ENCODE data around the gene KRTAP12-3.
"Not testable (repeated sequence)": the region's sequence is repeated elsewhere in the genome, so short reads cannot be mapped to it uniquely, and the experiment has no call there.

The KRTAP12-3 gene

GRCh38 chr21:44653123-44653522 is 4.6 kb upstream of the KRTAP12-3 start:
- peaks cover 2 to 3% of the 10 kb centered on the region in 2 donors for H3K27me3 ChIP-seq (ENCODE audit: control insufficient read depth in 1 of 2, insufficient read depth in 2 of 2, low read length in 2 of 2)
- H3K4me1 ChIP-seq (ENCODE audit: control insufficient read depth, insufficient read depth, low read length) = peaks cover 2% of the 10 kb centered on the region
- no peak overlapping the region for H3K9ac ChIP-seq (ENCODE audit: low read length in 2 of 2)
- H3K4me3 ChIP-seq (ENCODE audit: low read length in 2 of 2) = no peak overlapping the region
- no peak overlapping the region for H3K27ac ChIP-seq (ENCODE audit: low read length)
- no peaks in the 10 kb centered on the region for H3K36me3 ChIP-seq (ENCODE audit: control insufficient read depth in 2 of 2, insufficient read depth in 2 of 2, low read length in 2 of 2)
- peaks cover 2 to 5% of the 10 kb centered on the region in 2 donors for H3K9me3 ChIP-seq (ENCODE audit: control insufficient read depth in 2 of 2, low read length in 2 of 2)

GRCh38 chr21:44653656-44654575 is 3.8 kb upstream of the KRTAP12-3 start:
- Histone ChIP-seq H3K4me3 (ENCODE audit: low read length in 2 of 2) (no peak overlapping the region), H3K4me1 (ENCODE audit: control insufficient read depth, insufficient read depth, low read length) (peaks cover 2% of the 10 kb centered on the region), H3K9me3 (ENCODE audit: control insufficient read depth in 2 of 2, low read length in 2 of 2) (peaks cover 2 to 5% of the 10 kb centered on the region in 2 donors), H3K9ac (ENCODE audit: low read length in 2 of 2) (no peak overlapping the region), H3K27me3 (ENCODE audit: control insufficient read depth in 1 of 2, insufficient read depth in 2 of 2, low read length in 2 of 2) (peaks cover 3 to 6% of the 10 kb centered on the region in 2 donors), H3K36me3 (ENCODE audit: control insufficient read depth in 2 of 2, insufficient read depth in 2 of 2, low read length in 2 of 2) (no peaks in the 10 kb centered on the region), H3K27ac (ENCODE audit: low read length) (no peak overlapping the region)

- Histone ChIP-seq H3K27ac (ENCODE audit: low read length) (no peak within 1 kb of the TSS), H3K9me3 (ENCODE audit: control insufficient read depth in 2 of 2, low read length in 2 of 2) (peaks cover 2 to 5% of the 10 kb centered on the region in 2 donors), H3K27me3 (ENCODE audit: control insufficient read depth in 1 of 2, insufficient read depth in 2 of 2, low read length in 2 of 2) (peaks cover 4 to 6% of the 10 kb centered on the region in 2 donors), H3K36me3 (ENCODE audit: control insufficient read depth in 2 of 2, insufficient read depth in 2 of 2, low read length in 2 of 2) (no peaks in the 10 kb centered on the region), H3K9ac (ENCODE audit: low read length in 2 of 2) (no peak within 1 kb of the TSS), H3K4me3 (ENCODE audit: low read length in 2 of 2) (no peak within 1 kb of the TSS), H3K4me1 (ENCODE audit: control insufficient read depth, insufficient read depth, low read length) (peaks cover 2% of the 10 kb centered on the region)
These were observed 3.1 kb upstream of the KRTAP12-3 start, which contains the start of gene KRTAP12-4 for GRCh38 chr21:44654576-44655175. Gene KRTAP12-4 (minus strand): TSS chr21:44654659. CDS start chr21:44654614, 45 bp downstream.

GRCh38 chr21:44656868-44657267 is 864 bp upstream of the KRTAP12-3 start:
- Histone ChIP-seq H3K4me1 (ENCODE audit: control insufficient read depth, insufficient read depth, low read length) (peaks cover 2% of the 10 kb centered on the region), H3K4me3 (ENCODE audit: low read length in 2 of 2) (no peak overlapping the region), H3K9ac (ENCODE audit: low read length in 2 of 2) (no peak overlapping the region), H3K27ac (ENCODE audit: low read length) (no peak overlapping the region), H3K36me3 (ENCODE audit: control insufficient read depth in 2 of 2, insufficient read depth in 2 of 2, low read length in 2 of 2) (no peaks in the 10 kb centered on the region), H3K27me3 (ENCODE audit: control insufficient read depth in 1 of 2, insufficient read depth in 2 of 2, low read length in 2 of 2) (peaks cover 4 to 6% of the 10 kb centered on the region in 2 donors), H3K9me3 (ENCODE audit: control insufficient read depth in 2 of 2, low read length in 2 of 2) (peaks cover 2 to 5% of the 10 kb centered on the region in 2 donors)

- H3K9me3 ChIP-seq (ENCODE audit: control insufficient read depth in 2 of 2, low read length in 2 of 2) = peaks cover 2 to 5% of the 10 kb centered on the region in 2 donors
- no peak overlapping the region for H3K4me3 ChIP-seq (ENCODE audit: low read length in 2 of 2)
- peaks cover 4 to 6% of the 10 kb centered on the region in 2 donors for H3K27me3 ChIP-seq (ENCODE audit: control insufficient read depth in 1 of 2, insufficient read depth in 2 of 2, low read length in 2 of 2)
- no peak overlapping the region for H3K9ac ChIP-seq (ENCODE audit: low read length in 2 of 2)
- no peak overlapping the region for H3K27ac ChIP-seq (ENCODE audit: low read length)
- peaks cover 2% of the 10 kb centered on the region for H3K4me1 ChIP-seq (ENCODE audit: control insufficient read depth, insufficient read depth, low read length)
- no peaks in the 10 kb centered on the region for H3K36me3 ChIP-seq (ENCODE audit: control insufficient read depth in 2 of 2, insufficient read depth in 2 of 2, low read length in 2 of 2)
These were observed 794 bp downstream of the KRTAP12-3 start for GRCh38 chr21:44658541-44658910.

GRCh38 chr21:44658913-44659595 is 1.3 kb downstream of the KRTAP12-3 start:
- Histone ChIP-seq H3K4me1 (ENCODE audit: control insufficient read depth, insufficient read depth, low read length) (peaks cover 2% of the 10 kb centered on the region), H3K9ac (ENCODE audit: low read length in 2 of 2) (no peak overlapping the region), H3K27ac (ENCODE audit: low read length) (no peak overlapping the region), H3K36me3 (ENCODE audit: control insufficient read depth in 2 of 2, insufficient read depth in 2 of 2, low read length in 2 of 2) (no peaks in the 10 kb centered on the region), H3K27me3 (ENCODE audit: control insufficient read depth in 1 of 2, insufficient read depth in 2 of 2, low read length in 2 of 2) (peaks cover 4% of the 10 kb centered on the region in 2 donors), H3K9me3 (ENCODE audit: control insufficient read depth in 2 of 2, low read length in 2 of 2) (peaks cover 2 to 5% of the 10 kb centered on the region in 2 donors), H3K4me3 (ENCODE audit: low read length in 2 of 2) (no peak overlapping the region)

GRCh38 chr21:44661567-44661966 is 3.8 kb downstream of the KRTAP12-3 start:
- not testable (repeated sequence) for H3K27ac ChIP-seq (ENCODE audit: low read length); H3K36me3 ChIP-seq (ENCODE audit: control insufficient read depth in 2 of 2, insufficient read depth in 2 of 2, low read length in 2 of 2); H3K9ac ChIP-seq (ENCODE audit: low read length in 2 of 2); H3K4me3 ChIP-seq (ENCODE audit: low read length in 2 of 2); H3K4me1 ChIP-seq (ENCODE audit: control insufficient read depth, insufficient read depth, low read length); H3K9me3 ChIP-seq (ENCODE audit: control insufficient read depth in 2 of 2, low read length in 2 of 2); H3K27me3 ChIP-seq (ENCODE audit: control insufficient read depth in 1 of 2, insufficient read depth in 2 of 2, low read length in 2 of 2)

GRCh38 chr21:44664691-44665090 is 7.0 kb downstream of the KRTAP12-3 start:
- no peak overlapping the region for H3K4me3 ChIP-seq (ENCODE audit: low read length in 2 of 2)
- no peak overlapping the region for H3K9ac ChIP-seq (ENCODE audit: low read length in 2 of 2)
- H3K27ac ChIP-seq (ENCODE audit: low read length) = no peak overlapping the region
- H3K27me3 ChIP-seq (ENCODE audit: control insufficient read depth in 1 of 2, insufficient read depth in 2 of 2, low read length in 2 of 2) = peaks cover 0 to 4% of the 10 kb centered on the region in 2 donors
- no peaks in the 10 kb centered on the region for H3K4me1 ChIP-seq (ENCODE audit: control insufficient read depth, insufficient read depth, low read length)
- no peaks in the 10 kb centered on the region for H3K36me3 ChIP-seq (ENCODE audit: control insufficient read depth in 2 of 2, insufficient read depth in 2 of 2, low read length in 2 of 2)
- H3K9me3 ChIP-seq (ENCODE audit: control insufficient read depth in 2 of 2, low read length in 2 of 2) = peaks cover 0 to 4% of the 10 kb centered on the region in 2 donors

- no peaks in the 10 kb centered on the region for H3K36me3 ChIP-seq (ENCODE audit: control insufficient read depth in 2 of 2, insufficient read depth in 2 of 2, low read length in 2 of 2)
- peaks cover 2 to 10% of the 10 kb centered on the region in 2 donors for H3K9me3 ChIP-seq (ENCODE audit: control insufficient read depth in 2 of 2, low read length in 2 of 2)
- no peak within 1 kb of the TSS for H3K4me3 ChIP-seq (ENCODE audit: low read length in 2 of 2)
- H3K27me3 ChIP-seq (ENCODE audit: control insufficient read depth in 1 of 2, insufficient read depth in 2 of 2, low read length in 2 of 2) = peaks cover 0 to 7% of the 10 kb centered on the region in 2 donors
- no peaks in the 10 kb centered on the region for H3K4me1 ChIP-seq (ENCODE audit: control insufficient read depth, insufficient read depth, low read length)
- no peak within 1 kb of the TSS for H3K27ac ChIP-seq (ENCODE audit: low read length)
- no peak within 1 kb of the TSS for H3K9ac ChIP-seq (ENCODE audit: low read length in 2 of 2)
These were observed 8.9 kb downstream of the KRTAP12-3 start, which contains the start of gene KRTAP12-2 for GRCh38 chr21:44666401-44667320. Gene KRTAP12-2 (minus strand): TSS chr21:44666927. CDS start chr21:44666886, 41 bp downstream.

- Histone ChIP-seq H3K36me3 (ENCODE audit: control insufficient read depth in 2 of 2, insufficient read depth in 2 of 2, low read length in 2 of 2) (no peaks in the 10 kb centered on the region), H3K9me3 (ENCODE audit: control insufficient read depth in 2 of 2, low read length in 2 of 2) (peaks cover 3 to 11% of the 10 kb centered on the region in 2 donors), H3K27me3 (ENCODE audit: control insufficient read depth in 1 of 2, insufficient read depth in 2 of 2, low read length in 2 of 2) (peaks cover 0 to 7% of the 10 kb centered on the region in 2 donors), H3K4me3 (ENCODE audit: low read length in 2 of 2) (no peak overlapping the region), H3K27ac (ENCODE audit: low read length) (no peak overlapping the region), H3K4me1 (ENCODE audit: control insufficient read depth, insufficient read depth, low read length) (no peaks in the 10 kb centered on the region), H3K9ac (ENCODE audit: low read length in 2 of 2) (no peak overlapping the region)
These were observed 9.9 kb downstream of the KRTAP12-3 start for GRCh38 chr21:44667612-44668011.
